Neural progenitor cell (in vitro differentiated cells): Measurements from ENCODE around the gene TPT1.

Experiments
- CTCF ChIP-seq: fragments of 200-600 bp; sonication (generic); IDR thresholded peaks from 2 replicates; pipeline ENCODE4 v1.5.1; 2017; ENCODE audit warnings: antibody characterized with exemption, mild to moderate bottlenecking
- EZH2 ChIP-seq: fragments of 200-600 bp; sonication (generic); IDR thresholded peaks from 2 replicates; pipeline ENCODE4 v1.6.1; 2017; ENCODE audit warnings: antibody characterized with exemption, mild to moderate bottlenecking, moderate library complexity
- EZH2phosphoT487 ChIP-seq: fragments of 200-600 bp; sonication (generic); IDR thresholded peaks from 2 replicates; pipeline ENCODE4 v1.6.1; 2017; ENCODE audit warnings: antibody characterized with exemption

- no peak for TF ChIP-seq CTCF
- no peak for TF ChIP-seq EZH2
- no peak for TF ChIP-seq EZH2phosphoT487
Observed at GRCh38 chr13:45385320-45385719, 44.3 kb upstream of the TPT1 start.
